Naive thymus-derived CD4-positive, alpha-beta T cell (primary cell): ENCODE measurements around the gene EBF3. TPM values are rescaled to one million over a fixed set of nuclear protein-coding genes. Genes with fewer than 3 reads are reported as not detected.

ENCODE experiments used
- ATAC-seq: fragments of 150-1000 bp; cut with Tn5 transposase; 2 replicates; pipeline ENCODE4 v1.10.0; 2021; ENCODE audit warnings: mild to moderate bottlenecking, moderate library complexity
- CTCF ChIA-PET: fragments of 350-600 bp; sonication (Branson Sonifier 250); formaldehyde crosslinking; loops from one replicate; lab custom pipeline; 2021; ENCODE audit warnings: antibody characterized with exemption; lab: Charles Lee
- POLR2A ChIA-PET: fragments of 350-600 bp; sonication (Branson Sonifier 250); formaldehyde crosslinking; loops from one replicate; lab custom pipeline; 2021; ENCODE audit warnings: antibody characterized with exemption, inconsistent platforms; lab: Charles Lee
- DNase-seq, 9 donors: peaks; one replicate each; pipeline versions ENCODE4 v3.0.0 to v3.0.0-alpha.2; 2020 to 2022; ENCODE audit warnings: mixed read lengths in 1 of 9
- H3K27ac ChIP-seq: one replicate; pipeline ENCODE4 v1.7.0; 2013; ENCODE audit warnings: mild to moderate bottlenecking, low read depth, low read length, moderate library complexity
- H3K27me3 ChIP-seq, 2 donors: one replicate each; pipeline ENCODE4 v1.7.0; 2013; ENCODE audit warnings: low read length in 2 of 2, mild to moderate bottlenecking in 2 of 2, moderate library complexity in 2 of 2; ENCODE audit not compliant: control insufficient read depth in 2 of 2, insufficient read depth in 2 of 2
- H3K36me3 ChIP-seq, 3 experiments: 1 replicate in 2 of 3; 2 replicates in 1 of 3; pipeline ENCODE4 v1.7.0; 2013; ENCODE audit warnings: low read length in 3 of 3, mild to moderate bottlenecking in 3 of 3, moderate library complexity in 1 of 3; ENCODE audit not compliant: insufficient read depth in 3 of 3, control insufficient read depth in 2 of 3
- H3K4me1 ChIP-seq, 2 donors: one replicate each; pipeline ENCODE4 v1.7.0; 2013; ENCODE audit warnings: low read length in 2 of 2, mild to moderate bottlenecking in 2 of 2, moderate library complexity in 1 of 2; ENCODE audit not compliant: control insufficient read depth in 2 of 2, insufficient read depth in 2 of 2
- H3K4me3 ChIP-seq: 2 replicates; pipeline ENCODE4 v1.7.0; 2013; ENCODE audit warnings: mild to moderate bottlenecking, low read length
- H3K9me3 ChIP-seq, 3 experiments: 1 replicate in 2 of 3; 2 replicates in 1 of 3; pipeline ENCODE4 v1.7.0; 2013; ENCODE audit warnings: low read length in 3 of 3; ENCODE audit not compliant: control insufficient read depth in 2 of 3
- H3K27ac Mint-ChIP-seq, 9 donors: one replicate each; pipeline ENCODE4 v1.8.0; 2020 to 2022; ENCODE audit warnings: mixed read lengths in 9 of 9, mild to moderate bottlenecking in 8 of 9, moderate library complexity in 5 of 9, inconsistent platforms in 2 of 9
- H3K27me3 Mint-ChIP-seq, 5 donors: one replicate each; pipeline ENCODE4 v1.8.0; 2021 to 2022; ENCODE audit warnings: mixed read lengths in 5 of 5, mild to moderate bottlenecking in 1 of 5
- H3K36me3 Mint-ChIP-seq, 5 donors: one replicate each; pipeline ENCODE4 v1.8.0; 2020 to 2022; ENCODE audit warnings: mixed read lengths in 5 of 5, mild to moderate bottlenecking in 3 of 5, inconsistent platforms in 1 of 5
- H3K4me1 Mint-ChIP-seq, 7 donors: one replicate each; pipeline ENCODE4 v1.8.0; 2020 to 2022; ENCODE audit warnings: mixed read lengths in 7 of 7, mild to moderate bottlenecking in 3 of 7, inconsistent platforms in 1 of 7
- H3K4me3 Mint-ChIP-seq, 10 donors: one replicate each; pipeline ENCODE4 v1.8.0; 2020 to 2022; ENCODE audit warnings: mild to moderate bottlenecking in 10 of 10, mixed read lengths in 10 of 10, moderate library complexity in 6 of 10, inconsistent platforms in 2 of 10
- H3K9me3 Mint-ChIP-seq, 11 donors: one replicate each; pipeline ENCODE4 v1.8.0; 2020 to 2022; ENCODE audit warnings: mixed read lengths in 11 of 11, mild to moderate bottlenecking in 4 of 11, inconsistent platforms in 1 of 11, moderate library complexity in 1 of 11
- intact Hi-C, 2 donors: fragments of 100-400 bp; cut with micrococcal nuclease; formaldehyde crosslinking; loops; one replicate each; pipeline ENCODE4 v1.15.1; 2023
- polyA plus RNA-seq, 2 donors: library from polyadenylated mRNA; unstranded; fragments of 300-500 nt; fragmentation: Illumina TruSeq; gene quantifications; one replicate each; pipeline ENCODE4 v1.2.3, GENCODE V29; 2021
- total RNA-seq, 6 experiments: library from RNA in 5 of 6; stranded (reverse) in 5 of 6; gene quantifications; 1 replicate in 5 of 6; 2 replicates in 1 of 6; pipeline ENCODE4 v1.2.3 and lab custom pipeline; 2021 to 2026

EBF3 gene
- total and polyA plus RNA-seq, 7 experiments from 2014 or later = not detected

DNA sequence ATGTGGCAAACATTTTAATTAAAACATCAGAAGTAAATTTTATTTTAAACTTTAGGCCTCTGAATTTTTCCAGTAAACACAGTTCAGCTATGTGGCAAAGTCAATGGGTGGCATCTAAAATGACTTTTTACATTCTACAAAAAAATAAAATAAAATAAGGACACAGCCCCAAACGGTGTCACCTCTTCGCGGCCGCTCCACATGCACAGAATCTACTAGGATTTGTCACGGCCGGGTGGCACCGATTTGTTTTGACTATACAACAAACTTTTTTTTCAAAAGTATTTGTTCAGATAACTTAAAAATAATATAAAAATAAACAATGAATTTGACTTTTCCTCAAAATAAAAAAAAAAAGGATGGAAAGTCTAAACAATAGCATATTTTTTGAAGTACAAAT is 127.8 kb downstream of the EBF3 start:
- Histone ChIP-seq H3K4me1 (no peaks in the 10 kb centered on the region), H3K27me3 (no peaks in the 10 kb centered on the region), H3K9me3 (no peaks in the 10 kb centered on the region), H3K4me3 (no peak overlapping the region), H3K36me3 (no peaks in the 10 kb centered on the region), H3K27ac (no peak overlapping the region)
- ATAC-seq (no peak), DNase-seq (no peak)
- Mint-ChIP-seq H3K4me3 (no peak overlapping the region), H3K4me1 (no peaks in the 10 kb centered on the region), H3K36me3 (peaks cover 0 to 4% (median 0%) of the 10 kb centered on the region in 5 donors), H3K27me3 (no peaks in the 10 kb centered on the region), H3K9me3 (peaks cover 0 to 1% (median 0%) of the 10 kb centered on the region in 11 donors), H3K27ac (no peak overlapping the region)
- ChIA-PET CTCF (no interaction called here), POLR2A (no interaction called here)
- intact Hi-C loops = no loop called here

DNA sequence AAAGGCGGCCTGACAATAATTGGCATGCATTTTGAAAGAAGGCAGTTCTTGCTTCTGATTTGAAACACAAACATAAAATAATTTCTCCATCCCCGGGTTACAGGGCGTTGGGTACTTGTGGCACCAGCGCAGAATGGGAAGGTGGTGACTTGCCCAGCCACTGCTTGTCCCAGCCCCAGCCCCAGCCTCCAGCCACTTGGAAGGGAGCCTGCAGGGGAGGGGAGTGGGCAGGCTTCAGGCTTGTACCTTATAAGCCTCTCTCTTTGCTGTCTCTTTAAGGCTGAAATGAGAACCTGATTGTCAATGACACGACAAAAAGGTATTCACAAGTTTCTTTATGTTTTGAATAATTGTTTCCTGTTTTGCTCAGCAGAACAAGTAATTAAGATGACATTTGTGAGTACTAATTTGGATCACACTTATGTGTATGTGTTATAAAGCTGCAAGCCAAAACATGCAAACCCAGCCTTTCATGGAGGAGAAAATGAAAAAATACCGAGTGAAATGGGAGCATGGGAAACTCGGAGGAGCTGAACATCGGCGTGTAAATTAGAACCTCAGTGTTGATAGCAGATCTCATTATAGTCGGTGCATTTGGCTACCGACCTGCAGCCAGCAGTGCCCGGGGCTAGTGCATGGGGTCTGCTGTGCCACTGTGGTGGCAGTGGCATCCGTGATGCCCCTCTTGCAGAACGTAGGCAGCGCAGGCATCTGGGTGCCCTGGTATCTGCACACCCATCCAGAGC is 129.9 kb downstream of the EBF3 start:
- no peak overlapping the region for H3K4me3 ChIP-seq
- H3K27ac Mint-ChIP-seq = no peak overlapping the region

DNA sequence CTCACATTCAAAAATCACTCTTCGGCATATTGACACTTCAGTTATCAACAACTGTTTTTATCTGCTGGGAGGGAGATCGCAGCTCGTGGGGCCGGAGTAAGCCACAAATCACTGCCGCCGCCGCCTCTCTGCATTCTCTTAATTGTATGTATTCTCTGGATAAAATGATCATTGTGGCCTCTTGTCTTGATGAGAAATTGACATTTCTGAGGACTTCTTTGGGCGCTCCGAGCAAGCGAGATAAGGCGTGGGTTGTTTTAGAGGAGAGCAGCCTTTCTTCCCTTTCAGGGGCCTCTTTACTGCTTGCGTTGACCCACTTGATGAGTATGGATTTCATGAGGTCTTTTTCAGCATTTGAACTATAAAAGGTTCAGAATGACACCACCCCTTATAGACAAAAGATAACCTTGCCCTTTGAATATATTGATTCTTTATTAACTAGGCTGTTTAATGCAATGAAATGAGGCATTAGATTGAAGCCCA is 130.6 kb downstream of the EBF3 start:
- ChIA-PET CTCF (no interaction called here), POLR2A (no interaction called here)
- H3K36me3 Mint-ChIP-seq = peaks cover 0 to 4% (median 0%) of the 10 kb centered on the region in 5 donors
- no peaks in the 10 kb centered on the region for H3K27me3 Mint-ChIP-seq
- H3K9me3 Mint-ChIP-seq = no peaks in the 10 kb centered on the region
- Histone ChIP-seq H3K27ac (no peak overlapping the region), H3K9me3 (no peaks in the 10 kb centered on the region), H3K36me3 (no peaks in the 10 kb centered on the region), H3K4me1 (no peaks in the 10 kb centered on the region), H3K27me3 (no peaks in the 10 kb centered on the region), H3K4me3 (no peak overlapping the region)
- intact Hi-C loops = no loop called here
- DNase-seq (no peak), ATAC-seq (no peak)
- H3K4me1 Mint-ChIP-seq = no peaks in the 10 kb centered on the region
- H3K27ac Mint-ChIP-seq = no peak overlapping the region
- H3K4me3 Mint-ChIP-seq = no peak overlapping the region

More for the DNA sequence above, 129.9 kb downstream of the EBF3 start:
- Histone ChIP-seq H3K36me3 (no peaks in the 10 kb centered on the region), H3K27me3 (no peaks in the 10 kb centered on the region), H3K27ac (no peak overlapping the region), H3K4me1 (no peaks in the 10 kb centered on the region), H3K9me3 (no peaks in the 10 kb centered on the region)
- no peaks in the 10 kb centered on the region for H3K9me3 Mint-ChIP-seq
- POLR2A ChIA-PET = no interaction called here
- CTCF ChIA-PET = no interaction called here
- no peak for DNase-seq
- intact Hi-C loops = no loop called here
- no peaks in the 10 kb centered on the region for H3K4me1 Mint-ChIP-seq
- H3K36me3 Mint-ChIP-seq = peaks cover 0 to 4% (median 0%) of the 10 kb centered on the region in 5 donors
- H3K4me3 Mint-ChIP-seq = no peak overlapping the region
- H3K27me3 Mint-ChIP-seq = no peaks in the 10 kb centered on the region
- no peak for ATAC-seq

DNA sequence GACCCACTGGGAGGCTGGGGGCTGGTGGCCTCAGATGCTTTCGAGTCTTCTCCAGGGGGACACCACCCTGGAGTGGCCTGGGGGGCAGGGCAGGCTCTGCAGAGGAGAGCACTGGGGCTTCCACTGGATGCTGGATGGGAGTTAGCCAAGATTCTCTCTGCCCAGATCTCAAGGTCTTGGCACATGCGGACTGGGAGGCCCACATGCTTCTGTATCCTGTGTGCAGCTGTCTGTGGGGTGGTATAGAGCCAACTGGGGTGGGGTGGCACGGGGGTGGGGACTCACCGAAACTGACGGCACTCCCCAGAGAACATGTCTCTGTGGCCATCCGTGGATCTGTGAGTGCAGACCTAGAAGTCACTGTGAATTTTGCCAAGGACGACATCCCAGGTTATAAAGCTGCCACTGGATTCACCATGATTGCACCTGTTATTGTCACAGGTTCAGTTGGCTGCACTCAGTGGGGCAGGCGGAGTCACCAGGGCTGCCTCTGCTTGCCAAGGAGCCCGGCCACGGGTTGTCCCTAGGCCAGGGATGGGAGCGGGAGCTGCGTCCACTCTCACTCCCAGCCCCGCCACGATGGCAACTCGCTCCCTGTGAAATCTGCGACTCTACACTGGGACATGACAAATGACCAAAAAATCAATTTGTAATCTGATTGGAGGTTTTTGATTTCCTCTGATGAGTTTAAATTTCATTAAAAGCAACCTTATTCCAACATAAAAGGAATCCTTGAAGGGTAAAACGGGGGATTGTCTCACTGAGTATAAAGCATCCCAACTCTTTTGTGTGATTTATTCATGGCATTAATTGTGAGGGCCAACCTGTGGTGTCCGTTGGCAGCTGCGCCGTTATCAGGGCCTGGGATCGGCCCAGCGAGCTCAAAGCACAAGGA is 131.3 kb downstream of the EBF3 start:
- Mint-ChIP-seq H3K4me1 (no peaks in the 10 kb centered on the region), H3K27me3 (no peaks in the 10 kb centered on the region), H3K4me3 (no peak overlapping the region), H3K27ac (no peak overlapping the region), H3K9me3 (no peaks in the 10 kb centered on the region), H3K36me3 (peaks cover 0 to 4% (median 0%) of the 10 kb centered on the region in 5 donors)
- intact Hi-C loops = no loop called here
- Histone ChIP-seq H3K27ac (no peak overlapping the region), H3K27me3 (no peaks in the 10 kb centered on the region), H3K36me3 (no peaks in the 10 kb centered on the region), H3K9me3 (no peaks in the 10 kb centered on the region), H3K4me3 (no peak overlapping the region), H3K4me1 (no peaks in the 10 kb centered on the region)
- DNase-seq = no peak
- CTCF ChIA-PET = no interaction called here
- no peak for ATAC-seq
- POLR2A ChIA-PET = no interaction called here

DNA sequence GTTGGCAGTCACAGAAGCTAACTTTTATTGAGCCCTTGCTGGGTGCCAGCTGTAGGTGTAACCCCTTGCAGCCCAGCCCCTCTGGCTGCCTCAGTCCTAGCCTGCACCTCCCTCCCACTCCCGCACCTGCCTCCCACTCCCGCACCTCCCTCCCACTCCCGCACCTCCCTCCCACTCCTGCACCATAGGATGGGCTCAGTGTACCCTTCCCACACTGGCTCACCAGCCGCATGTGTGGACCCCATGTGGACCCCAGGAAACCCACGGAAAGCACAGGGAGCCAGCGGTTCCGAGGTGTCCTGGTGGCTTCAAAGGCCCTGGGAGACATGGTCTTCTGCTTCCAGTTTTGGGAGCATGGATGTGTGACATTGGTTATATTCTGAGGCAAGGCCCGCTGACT is 132.9 kb downstream of the EBF3 start:
- H3K4me3 ChIP-seq = no peak overlapping the region
- ChIA-PET CTCF (no interaction called here), POLR2A (no interaction called here)
- H3K27ac ChIP-seq = no peak overlapping the region
- H3K36me3 ChIP-seq = no peaks in the 10 kb centered on the region
- Mint-ChIP-seq H3K9me3 (no peaks in the 10 kb centered on the region), H3K36me3 (peaks cover 0 to 4% (median 0%) of the 10 kb centered on the region in 5 donors), H3K27me3 (peaks cover 0 to 4% (median 0%) of the 10 kb centered on the region in 5 donors), H3K4me1 (no peaks in the 10 kb centered on the region), H3K27ac (no peak overlapping the region), H3K4me3 (no peak overlapping the region)
- H3K9me3 ChIP-seq = no peaks in the 10 kb centered on the region
- no peaks in the 10 kb centered on the region for H3K4me1 ChIP-seq
- intact Hi-C loops = no loop called here
- ATAC-seq = no peak
- H3K27me3 ChIP-seq = no peaks in the 10 kb centered on the region
- DNase-seq = no peak

DNA sequence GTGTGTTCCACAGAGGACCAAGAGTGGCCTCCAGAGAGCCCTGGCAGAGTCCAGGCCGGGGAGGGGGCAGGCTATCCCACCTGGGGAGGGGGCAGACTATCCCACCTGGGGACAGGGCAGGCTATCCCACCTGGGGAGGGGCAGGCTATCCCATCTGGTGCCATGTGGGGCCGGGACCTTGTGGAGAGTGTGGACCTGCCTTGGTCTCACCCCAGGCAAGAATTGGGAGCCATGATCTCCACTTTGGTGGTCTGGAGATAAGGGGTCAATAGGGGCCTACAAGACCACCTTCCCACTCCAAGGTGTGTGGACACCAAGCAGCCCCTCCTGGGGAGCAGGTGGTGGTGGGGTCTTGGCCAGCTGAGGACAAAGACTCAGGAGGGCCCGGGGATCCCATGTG is 138.2 kb downstream of the EBF3 start:
- peaks cover 0 to 12% (median 0%) of the 10 kb centered on the region in 5 donors for H3K27me3 Mint-ChIP-seq
- CTCF ChIA-PET = no interaction called here
- no peak overlapping the region for H3K4me3 ChIP-seq
- POLR2A ChIA-PET = no interaction called here
- H3K9me3 Mint-ChIP-seq = no peaks in the 10 kb centered on the region
- no peak overlapping the region for H3K4me3 Mint-ChIP-seq
- intact Hi-C loops = no loop called here
- no peaks in the 10 kb centered on the region for H3K4me1 ChIP-seq
- no peaks in the 10 kb centered on the region for H3K36me3 Mint-ChIP-seq
- no peaks in the 10 kb centered on the region for H3K4me1 Mint-ChIP-seq
- no peak for DNase-seq
- H3K27ac ChIP-seq = no peak overlapping the region
- no peaks in the 10 kb centered on the region for H3K36me3 ChIP-seq
- ATAC-seq = no peak
- H3K27ac Mint-ChIP-seq = no peak overlapping the region
- no peaks in the 10 kb centered on the region for H3K9me3 ChIP-seq
- H3K27me3 ChIP-seq = no peaks in the 10 kb centered on the region
